Right ventricle myocardium superior (tissue), 1 donor: ENCODE measurements around the gene NXT1. TPM values are rescaled to one million over a fixed set of nuclear protein-coding genes. Genes with fewer than 3 reads are reported as not detected.
"Not testable (repeated sequence)": the region's sequence is repeated elsewhere in the genome, so short reads cannot be mapped to it uniquely, and the experiment has no call there.

Experiments used
- ATAC-seq: fragments of 200-7000 bp; cut with Tn5 transposase; one replicate; pipeline ENCODE4 v1.9.1; 2020; ENCODE audit warnings: mild to moderate bottlenecking; ENCODE audit not compliant: poor library complexity
- DNase-seq: peaks from one replicate; pipeline ENCODE4 v3.0.0-alpha.2; 2020
- intact Hi-C: fragments of 100-400 bp; cut with DNase I; formaldehyde crosslinking; loops from one replicate; pipeline ENCODE4 v1.11.2; 2022
- total RNA-seq: library from RNA; stranded (reverse); fragmentation: NEBNext Ultra II Directional; extraction: Animal tissue kit (Norgen Biotek cat#: 25700); gene quantifications from one replicate; pipeline ENCODE4 v1.2.1, GENCODE V29; 2021
- donor health status: DM: no; HTN: yes; CAD: no; lungs with severe emphysema.

Gene NXT1
- total RNA-seq, 1 donor from 2014 or later = 6.6 TPM

DNA sequence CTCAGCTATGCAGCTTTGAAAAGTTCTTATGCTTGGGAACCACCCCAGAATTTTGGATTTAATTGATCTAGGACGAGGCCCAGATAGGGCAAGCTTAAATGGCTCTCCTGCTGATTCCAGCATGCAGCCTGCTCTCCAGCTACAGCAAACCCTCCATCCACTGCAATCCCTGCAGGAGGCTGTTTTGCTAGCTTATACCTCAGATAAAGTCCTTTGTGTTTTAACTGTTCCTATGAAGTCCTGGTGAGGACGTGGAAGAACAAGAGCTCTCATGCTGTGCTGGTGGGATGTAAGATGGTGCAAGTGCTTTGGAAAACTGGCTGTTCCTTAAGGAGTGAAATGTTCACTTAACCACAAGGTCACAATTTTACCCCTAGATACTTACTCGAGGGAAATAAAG is 25.5 kb upstream of the NXT1 start:
- DNase-seq (no peak), ATAC-seq (no peak)
- intact Hi-C loops = no loop called here

DNA sequence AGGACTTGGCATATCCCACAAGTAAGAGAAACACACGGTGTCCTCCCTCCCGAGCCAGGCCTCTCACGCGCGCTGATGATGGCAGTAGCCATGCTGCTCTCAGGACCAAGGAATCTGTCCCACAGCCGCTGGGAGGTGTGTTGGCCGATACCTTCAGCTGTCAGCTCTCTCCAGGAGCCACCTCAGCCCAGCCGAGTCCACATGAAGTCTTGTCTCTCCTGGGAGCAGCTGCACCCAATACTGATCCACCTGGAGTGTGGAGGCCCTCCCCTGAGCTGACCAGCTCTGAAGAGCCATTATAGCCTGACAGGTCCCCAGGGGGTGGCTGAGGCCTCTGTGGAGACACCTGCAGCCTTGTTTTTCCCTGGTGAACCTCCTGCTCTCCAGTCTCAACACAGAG is 23.8 kb upstream of the NXT1 start:
- ATAC-seq (no peak), DNase-seq (no peak)
- intact Hi-C loops = no loop called here

DNA sequence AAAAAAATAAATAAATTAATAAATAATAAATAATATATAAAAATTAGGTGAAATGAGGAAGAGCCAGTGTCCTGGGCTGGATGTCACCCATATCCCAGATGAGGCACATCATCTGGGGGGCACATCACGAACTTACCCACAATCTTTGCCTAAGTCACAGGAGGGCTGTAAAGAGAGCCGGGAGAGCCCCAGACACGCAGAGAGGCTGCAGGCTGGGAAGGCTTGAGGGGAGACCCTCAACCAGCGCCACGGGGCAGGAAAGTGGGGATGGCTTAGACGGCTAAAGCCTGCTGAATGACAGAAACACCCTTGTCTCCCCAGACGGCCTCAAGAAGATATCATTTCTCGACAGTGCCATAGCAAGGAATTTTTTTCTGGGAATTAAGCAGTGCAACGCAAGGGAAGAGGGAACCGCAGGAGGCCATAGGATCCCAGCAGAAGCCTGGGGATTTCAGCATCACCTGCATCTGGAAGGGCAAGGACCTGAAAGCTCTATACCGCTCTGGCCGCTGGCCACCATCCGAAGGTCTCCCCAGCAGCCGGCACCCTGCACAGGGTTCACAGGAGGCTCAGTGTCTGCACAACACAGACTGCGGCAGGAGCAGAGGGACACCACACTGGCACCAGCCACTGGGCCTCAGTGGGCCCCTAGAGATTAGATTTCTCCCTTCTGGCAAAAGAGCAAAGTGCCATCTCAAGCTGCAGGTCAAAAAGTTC is 22.8 kb upstream of the NXT1 start:
- intact Hi-C loops = no loop called here
- ATAC-seq (no peak), DNase-seq (no peak)

DNA sequence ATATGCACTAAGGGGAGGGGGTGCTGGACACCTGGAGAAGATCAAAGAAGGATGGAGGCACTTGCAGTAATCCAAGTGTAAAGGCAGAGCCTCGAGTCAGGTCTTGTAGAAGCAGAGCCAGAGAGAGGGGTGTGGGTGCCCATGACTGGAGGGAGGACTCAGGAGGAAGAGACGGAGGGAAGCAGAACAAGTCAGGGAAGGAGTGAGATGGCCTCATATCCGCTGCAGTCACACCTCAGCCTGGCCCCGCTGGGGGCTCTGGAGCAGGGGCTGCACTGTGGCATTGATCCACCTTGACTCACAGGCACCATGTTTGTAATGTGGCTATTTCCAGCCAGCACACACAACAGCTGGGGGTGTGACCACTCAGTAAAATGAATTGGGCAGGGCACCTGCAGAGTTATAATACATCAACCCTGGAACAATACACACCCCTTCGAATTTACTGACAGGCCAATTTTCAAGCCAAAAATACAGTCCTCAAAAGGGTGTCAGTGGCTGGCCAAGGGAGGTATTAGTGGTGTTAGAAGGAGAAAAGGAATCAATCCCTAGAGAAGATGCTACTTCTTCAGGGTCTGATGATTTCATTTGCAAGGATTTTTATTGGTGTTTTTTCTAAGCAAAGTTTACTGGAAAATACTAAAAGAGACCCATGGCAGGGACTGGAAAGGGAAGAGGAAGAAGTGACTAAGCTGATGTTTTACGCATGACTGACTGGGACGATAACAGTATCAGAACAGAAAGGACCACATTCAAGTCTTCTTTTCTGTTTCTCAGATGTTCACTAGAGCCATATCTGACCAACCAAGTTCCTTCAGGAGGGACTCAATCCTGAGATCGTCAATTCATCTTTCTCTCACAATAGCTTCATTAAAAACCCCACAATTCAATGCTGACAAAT is 18.9 kb upstream of the NXT1 start:
- no peak for ATAC-seq
- intact Hi-C loops = loop anchor here (10.0 kb wide), 2 partner anchors 77 to 997 kb away; no protein-coding TSS in a partner anchor

DNA sequence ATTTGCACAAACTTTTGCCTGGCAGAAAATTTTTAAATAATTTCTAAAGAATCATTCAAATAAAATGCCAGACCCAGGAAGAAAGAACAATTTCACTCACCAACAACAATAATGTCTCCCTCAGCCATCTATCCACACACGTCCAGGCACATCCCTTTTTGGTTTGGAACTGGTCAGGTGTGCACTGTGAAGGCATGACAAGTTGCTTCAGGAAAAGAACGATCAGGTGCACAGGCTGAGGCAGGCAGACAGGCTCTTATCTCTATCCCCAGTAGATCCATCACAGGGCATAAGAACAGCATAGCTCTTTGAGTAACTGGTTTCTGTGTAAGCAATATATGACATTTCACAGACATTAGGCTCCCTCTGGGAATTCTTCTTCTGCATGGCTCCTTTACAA is 18.1 kb upstream of the NXT1 start:
- ATAC-seq (no peak), DNase-seq (no peak)
- intact Hi-C loops = loop anchor here (10.0 kb wide), 2 partner anchors 78 to 998 kb away; no protein-coding TSS in a partner anchor

More for the DNA sequence above, 18.9 kb upstream of the NXT1 start:
- no peak for DNase-seq

DNA sequence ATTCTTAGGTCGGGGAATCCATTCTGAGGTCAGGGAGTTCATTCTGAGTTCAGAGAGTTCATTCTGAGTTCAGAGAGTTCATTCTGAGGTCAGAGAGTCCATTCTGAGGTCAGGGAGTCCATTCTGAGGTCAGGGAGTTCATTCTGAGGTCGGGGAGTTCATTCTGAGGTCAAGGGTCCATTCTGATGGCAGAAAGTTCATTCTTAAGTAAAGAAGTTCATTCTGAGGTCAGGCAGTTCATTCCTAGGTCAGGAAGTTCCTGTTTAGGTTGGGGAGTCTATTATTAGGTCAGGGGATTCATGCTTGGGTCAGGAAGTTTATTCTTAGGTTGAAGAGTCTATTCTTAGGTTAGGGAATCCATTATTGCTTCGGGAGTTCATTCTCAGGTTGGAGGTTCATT is 16.5 kb upstream of the NXT1 start:
- intact Hi-C loops = loop anchor here (10.0 kb wide), 2 partner anchors 79 to 999 kb away; no protein-coding TSS in a partner anchor
- ATAC-seq (peak; percentile 39), DNase-seq (no peak)

DNA sequence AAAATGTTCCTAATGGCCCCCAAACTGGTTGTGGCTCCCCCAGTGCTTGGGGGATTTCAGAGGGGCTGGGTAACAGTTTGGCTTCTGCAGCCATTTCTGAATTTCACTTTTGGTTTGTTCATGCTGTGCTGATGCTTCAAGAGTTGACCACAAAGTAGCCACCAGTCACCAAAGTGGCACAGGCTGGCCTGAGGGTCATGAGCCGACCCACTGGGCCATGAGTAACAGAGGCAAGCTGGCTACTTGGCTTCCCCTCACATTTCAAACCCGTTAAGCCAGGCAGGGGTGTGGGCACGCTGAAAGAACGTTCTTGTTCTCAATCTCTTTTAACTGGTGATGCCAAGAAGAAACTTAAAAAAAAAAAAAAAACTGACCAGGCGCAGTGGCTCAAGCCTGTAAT is 15.1 kb upstream of the NXT1 start:
- DNase-seq (no peak), ATAC-seq (no peak)
- intact Hi-C loops = loop anchor here (10.0 kb wide), 2 partner anchors 81 to 1001 kb away; no protein-coding TSS in a partner anchor

DNA sequence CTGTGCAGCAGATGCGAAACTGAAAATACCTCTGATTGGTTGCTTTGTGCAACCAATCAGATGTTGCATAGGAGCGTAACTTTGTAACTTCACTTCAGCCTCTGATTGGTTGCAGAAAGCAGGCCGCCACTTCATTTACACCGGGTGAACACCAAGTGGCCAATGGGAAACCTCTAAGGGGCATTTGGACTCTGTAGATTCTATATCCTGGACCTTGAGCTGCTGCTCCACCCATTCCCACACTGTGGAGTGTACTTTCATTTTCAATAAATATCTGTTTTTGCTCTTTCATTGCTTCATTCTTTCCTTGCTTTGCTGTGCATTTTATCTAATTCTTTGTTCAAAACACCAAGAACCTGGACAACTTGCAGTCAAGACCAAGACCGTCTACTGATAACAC is 14.1 kb upstream of the NXT1 start:
- intact Hi-C loops = loop anchor here (10.0 kb wide), 2 partner anchors 82 to 1002 kb away; no protein-coding TSS in a partner anchor
- ATAC-seq (no peak), DNase-seq (no peak)

DNA sequence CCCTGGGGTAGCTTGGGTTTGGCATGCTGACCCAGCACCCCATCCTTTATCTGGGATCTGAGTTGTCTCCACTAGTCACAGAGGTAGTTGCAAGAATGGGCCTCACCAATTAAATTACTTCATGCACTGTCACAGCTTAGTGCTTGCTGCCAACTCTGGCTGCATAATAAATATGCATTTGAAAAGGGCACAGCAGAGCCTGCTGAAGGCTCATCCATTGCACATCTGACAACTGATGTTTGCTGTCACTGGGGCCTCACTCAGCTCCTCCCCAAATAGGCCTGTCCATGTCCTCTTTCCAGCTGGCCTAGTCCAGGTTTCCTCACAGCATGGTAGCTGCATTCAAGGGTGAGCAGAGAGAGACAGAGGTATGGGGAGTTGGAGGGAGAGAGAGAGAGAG is 13.3 kb upstream of the NXT1 start:
- DNase-seq (no peak), ATAC-seq (no peak)
- intact Hi-C loops = loop anchor here (10.0 kb wide), 2 partner anchors 83 to 1003 kb away; no protein-coding TSS in a partner anchor

DNA sequence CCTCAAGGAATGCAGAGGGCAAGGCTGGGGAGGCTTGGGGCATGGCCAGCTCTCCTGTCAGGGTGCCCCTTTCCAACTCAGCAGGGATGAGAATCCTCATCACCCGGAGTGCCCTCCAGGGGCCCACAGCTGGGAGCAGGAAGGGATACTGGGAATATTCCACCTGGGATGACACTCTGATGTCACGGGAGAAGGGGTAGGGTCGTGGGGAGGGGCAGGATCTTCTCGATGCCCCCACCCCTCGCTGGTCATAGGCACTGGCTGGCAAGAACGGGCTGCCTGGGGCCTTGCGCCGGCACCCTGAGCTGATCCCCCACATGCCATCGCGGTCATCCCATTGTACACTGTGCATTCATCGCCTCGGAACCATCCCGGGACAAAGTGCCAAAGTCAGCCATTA is 10.6 kb upstream of the NXT1 start:
- ATAC-seq (peak; percentile 13), DNase-seq (no peak)
- intact Hi-C loops = loop anchor here (5.0 to 10.0 kb wide), 5 partner anchors 85 to 1005 kb away; no protein-coding TSS in a partner anchor

DNA sequence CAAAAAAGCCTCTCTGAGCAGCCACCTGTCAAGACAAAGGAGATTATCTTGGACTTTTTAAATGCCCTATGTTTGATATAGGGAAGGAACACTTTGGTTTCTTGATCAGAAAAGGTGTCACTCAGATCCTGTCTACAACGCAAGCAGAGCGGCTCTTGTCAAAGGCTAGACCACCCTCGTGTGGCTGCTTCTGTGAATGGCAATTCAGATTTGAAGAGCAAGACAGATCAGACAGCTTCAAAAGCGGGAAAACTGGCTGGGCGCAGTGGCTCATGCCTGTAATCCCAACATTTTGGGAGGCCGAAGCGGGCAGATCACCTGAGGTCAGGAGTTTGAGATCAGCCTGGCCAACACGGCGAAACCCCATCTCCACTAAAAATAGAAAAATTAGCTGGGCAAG is 10.1 kb upstream of the NXT1 start:
- ATAC-seq (peak; percentile 93), DNase-seq (peak; percentile 74)
- intact Hi-C loops = loop anchor here (5.0 to 10.0 kb wide), 3 partner anchors 136 to 648 kb away; no protein-coding TSS in a partner anchor

DNA sequence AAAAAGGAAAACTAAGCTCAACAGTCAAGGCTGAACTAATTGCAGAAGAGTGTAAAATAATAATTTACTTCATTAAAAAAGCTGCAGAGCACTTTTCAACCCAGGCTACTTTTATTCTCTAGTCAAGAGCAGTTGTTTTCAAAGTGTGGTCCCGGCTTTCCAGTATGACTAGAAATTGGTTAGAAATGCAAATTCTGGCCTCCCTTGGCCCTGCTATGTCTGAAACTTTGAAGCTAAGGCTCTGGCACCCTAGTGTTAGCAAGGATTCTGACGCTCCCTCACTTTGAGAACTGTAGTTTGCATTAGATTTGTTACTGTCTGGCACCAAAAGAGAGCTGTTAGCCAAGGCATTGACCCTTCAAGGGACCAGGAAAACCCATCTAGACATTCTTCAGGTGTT is 9.5 kb upstream of the NXT1 start:
- ATAC-seq (no peak), DNase-seq (no peak)
- intact Hi-C loops = loop anchor here (5.0 to 10.0 kb wide), 3 partner anchors 136 to 649 kb away; no protein-coding TSS in a partner anchor

DNA sequence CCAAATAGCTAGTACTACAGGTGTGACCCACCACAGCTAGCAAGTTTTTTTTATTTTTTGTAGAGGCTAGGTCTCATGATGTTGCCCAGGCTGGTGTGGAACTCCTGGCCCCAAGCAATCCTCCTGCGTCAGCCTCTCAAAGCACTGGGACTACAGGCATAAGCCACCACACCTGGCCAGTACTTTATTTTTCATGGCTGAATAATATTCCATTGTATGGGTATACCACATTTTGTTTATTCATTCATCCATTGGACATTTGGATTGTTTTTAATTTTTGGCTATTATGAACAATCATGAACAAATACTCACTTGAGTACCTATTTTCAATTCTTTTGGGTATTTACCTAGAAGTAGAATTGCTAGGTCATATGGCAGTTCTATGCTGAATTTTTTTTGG is 7.0 kb upstream of the NXT1 start:
- intact Hi-C loops = loop anchor here (5.0 to 10.0 kb wide), 3 partner anchors 139 to 651 kb away; no protein-coding TSS in a partner anchor
- no peak for ATAC-seq
- DNase-seq = no peak

DNA sequence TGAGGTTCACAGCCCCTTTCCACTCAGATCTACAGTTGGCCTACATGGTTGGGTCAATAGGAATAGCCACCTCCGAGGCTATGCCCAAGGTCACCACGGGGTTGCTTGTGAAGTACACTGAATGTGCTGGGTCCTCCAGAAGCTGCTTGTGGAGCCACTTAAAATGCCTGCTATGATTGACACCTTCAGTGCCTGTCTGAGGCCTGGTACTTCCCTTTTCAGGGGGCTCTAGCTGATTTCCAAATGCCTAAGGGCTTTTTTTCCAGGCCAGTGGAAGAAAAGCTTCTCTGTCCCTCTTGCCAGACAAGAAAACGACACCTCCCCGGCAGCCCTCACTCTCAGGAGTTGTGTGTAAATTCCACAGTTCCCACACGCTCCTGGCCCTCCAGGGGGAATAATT is 6.3 kb upstream of the NXT1 start:
- no peak for ATAC-seq
- no peak for DNase-seq

DNA sequence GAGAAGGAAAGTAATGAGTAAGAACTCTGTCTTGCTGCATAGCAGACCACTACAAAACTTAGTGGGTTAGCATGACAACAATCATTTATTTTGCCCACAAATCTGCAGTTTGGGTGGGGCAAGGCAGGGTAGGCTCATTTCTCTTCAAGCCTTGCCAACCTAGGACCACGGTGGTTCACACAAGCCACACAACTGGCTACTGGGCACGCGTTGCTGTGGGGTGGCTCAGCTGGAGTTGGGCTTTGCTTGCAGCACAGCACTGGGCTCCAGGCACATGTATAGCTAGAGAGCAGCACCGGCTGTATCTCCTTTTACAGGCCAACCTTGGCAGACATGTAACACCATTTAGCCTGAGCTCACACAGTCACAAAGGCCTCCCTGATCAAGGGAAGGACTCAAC is 4.6 kb upstream of the NXT1 start:
- ATAC-seq (no peak), DNase-seq (no peak)
- intact Hi-C loops = loop anchor here (10.0 kb wide), 2 partner anchors 141 to 281 kb away; no protein-coding TSS in a partner anchor

More for the DNA sequence above, 6.3 kb upstream of the NXT1 start:
- intact Hi-C loops = loop anchor here (5.0 to 10.0 kb wide), 3 partner anchors 140 to 652 kb away; no protein-coding TSS in a partner anchor

DNA sequence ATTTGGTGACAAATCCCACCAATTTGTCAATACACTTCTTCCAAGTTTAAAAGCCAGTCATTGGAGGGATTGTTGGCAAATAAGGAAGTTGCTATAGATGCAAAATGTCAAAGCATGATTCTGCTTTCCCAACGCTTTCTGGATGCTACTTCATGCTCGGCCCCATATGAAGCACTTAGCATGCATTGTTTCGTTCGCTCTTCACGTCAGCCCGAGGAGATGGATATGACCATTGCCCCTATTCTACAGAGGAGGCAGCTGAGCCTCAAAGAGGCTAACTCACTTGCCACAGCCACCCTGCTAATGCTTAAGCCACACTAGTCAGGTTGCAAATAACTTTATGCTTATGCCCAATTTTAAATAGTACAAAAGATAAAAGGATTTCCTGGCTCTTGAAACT is 2.8 kb upstream of the NXT1 start:
- no peak for DNase-seq
- ATAC-seq = no peak
- intact Hi-C loops = loop anchor here (10.0 kb wide), 2 partner anchors 143 to 283 kb away; no protein-coding TSS in a partner anchor

DNA sequence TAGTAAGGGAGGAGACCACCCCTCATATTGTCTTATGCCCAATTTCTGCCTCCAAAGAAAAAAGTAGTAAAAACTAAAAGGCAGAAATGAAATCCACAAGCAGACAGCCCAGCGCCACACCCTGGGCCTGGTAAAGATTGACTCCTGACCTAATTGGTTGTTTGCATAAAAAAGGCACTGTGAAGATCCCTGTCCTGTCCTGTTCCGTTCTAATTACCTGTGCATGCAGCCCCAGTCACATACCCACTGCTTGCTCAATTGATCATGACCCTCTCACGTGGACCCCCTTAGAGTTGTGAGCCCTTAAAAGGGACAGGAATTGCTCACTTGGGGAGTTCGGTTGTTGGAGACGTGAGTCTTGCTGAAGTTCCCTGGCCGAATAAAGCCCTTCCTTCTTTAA is 2.1 kb upstream of the NXT1 start:
- intact Hi-C loops = loop anchor here (10.0 kb wide), 2 partner anchors 144 to 284 kb away; no protein-coding TSS in a partner anchor
- DNase-seq, ATAC-seq: not testable (repeated sequence)

DNA sequence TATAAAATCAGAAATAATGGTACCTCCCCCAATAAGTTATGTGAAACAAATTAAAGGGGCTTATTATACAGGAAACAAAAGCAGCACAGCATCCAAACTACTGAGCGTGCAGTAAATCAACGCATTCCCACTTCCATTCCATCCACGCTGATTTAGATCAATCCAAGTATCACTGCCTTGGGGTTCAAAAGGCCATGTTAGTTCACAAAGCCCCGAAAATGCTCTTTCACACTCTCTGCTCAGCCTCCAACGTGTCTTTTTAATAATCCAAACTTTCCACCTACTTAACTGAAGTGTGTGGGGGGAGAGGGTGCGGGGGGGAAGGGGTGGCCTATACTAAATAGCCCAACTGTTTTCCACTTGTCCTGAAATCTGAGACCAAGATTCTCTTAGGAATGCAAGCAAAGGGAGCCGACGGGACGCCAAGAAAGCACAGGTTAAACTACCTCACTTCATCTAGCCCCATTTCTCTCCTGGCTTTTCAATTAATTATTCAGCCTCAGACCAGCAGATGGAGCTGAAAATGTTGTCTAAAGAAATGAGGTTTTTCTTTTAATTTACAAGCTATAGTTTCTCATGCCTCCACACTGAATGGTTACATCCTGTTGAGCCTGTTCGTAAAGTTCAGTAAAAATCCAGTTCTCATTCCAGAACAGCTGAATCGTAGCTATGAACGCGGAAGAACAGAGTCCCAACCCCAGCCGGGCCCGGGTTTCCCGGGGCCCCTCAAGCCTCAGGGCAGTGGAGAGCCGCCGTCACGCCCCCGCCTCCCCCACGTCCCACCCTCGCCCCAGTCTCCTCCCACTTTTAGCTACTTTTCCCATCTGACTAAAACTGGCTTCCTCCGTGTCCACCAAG is 1.0 kb upstream of the NXT1 start:
- ATAC-seq (peak; percentile 77), DNase-seq (peak; percentile 85)
- intact Hi-C loops = loop anchor here (10.0 kb wide), 2 partner anchors 145 to 285 kb away; no protein-coding TSS in a partner anchor
